Adipose tissue (tissue), 3 donors: ENCODE results near the gene RAPSN. TPM values are rescaled to one million over a fixed set of nuclear protein-coding genes. Genes with fewer than 3 reads are reported as not detected.

Source experiments
- H3K27ac ChIP-seq: one replicate; pipeline ENCODE4 v1.5.1; 2013; ENCODE audit warnings: low read depth, low read length
- WGBS, 3 donors: extraction: QIAGEN DNeasy Blood & Tissue Kit; methylation state at CpG; one replicate each; pipeline ENCODE4 v1.1.7; 2013; 5-methylcytosine and 5-hydroxymethylcytosine counted together
- polyA plus RNA-seq, 3 donors: library from polyadenylated mRNA; stranded (reverse); fragments of 200-250 nt; gene quantifications; one replicate each; pipeline ENCODE4 v1.2.3, GENCODE V29; 2013
- donor health status: healthy with polysubstance abuse.
- donor health status: Bipolar disorder and iron deficiency.
- donor health status: healthy.

The RAPSN gene
- polyA plus RNA-seq, 3 donors: 0.21 to 0.59 TPM; not detected in 1

GRCh38 chr11:47440054-47440476 lies 8.9 kb downstream of the RAPSN start:
- 87 to 89% (median 88%) methylated on average over 2 of the region's 2 CpGs for WGBS, 3 donors

GRCh38 chr11:47438721-47439120 lies 10.2 kb downstream of the RAPSN start:
- WGBS, 3 donors: 94% methylated on average over 18 of the region's 18 CpGs
- H3K27ac ChIP-seq: no peak overlapping the region

More at GRCh38 chr11:47440054-47440476, 8.9 kb downstream of the RAPSN start:
- no peak overlapping the region for H3K27ac ChIP-seq

GRCh38 chr11:47437746-47438418 lies 11.1 kb downstream of the RAPSN start:
- 41 to 63% (median 58%) methylated on average over 16 of the region's 16 CpGs for WGBS, 3 donors
- no peak overlapping the region for H3K27ac ChIP-seq

- WGBS, 3 donors: 72 to 76% (median 76%) methylated on average over 11 of the region's 11 CpGs
- H3K27ac ChIP-seq: no peak overlapping the region
These were observed 11.7 kb downstream of the RAPSN start for GRCh38 chr11:47437218-47437745.

- no peak overlapping the region for H3K27ac ChIP-seq
- 97 to 100% (median 98%) methylated on average over 3 of the region's 3 CpGs for WGBS, 3 donors
These were observed 12.2 kb downstream of the RAPSN start for GRCh38 chr11:47436726-47437125.

- H3K27ac ChIP-seq: no peak overlapping the region
- WGBS, 3 donors: 80 to 95% (median 94%) methylated on average over 3 of the region's 3 CpGs
These were observed 13.2 kb downstream of the RAPSN start for GRCh38 chr11:47435687-47436086.

GRCh38 chr11:47434011-47434786 lies 14.7 kb downstream of the RAPSN start:
- no peak overlapping the region for H3K27ac ChIP-seq
- WGBS, 3 donors: 75 to 80% (median 78%) methylated on average over 7 of the region's 7 CpGs

GRCh38 chr11:47433157-47433556 lies 15.8 kb downstream of the RAPSN start:
- no peak overlapping the region for H3K27ac ChIP-seq
- WGBS, 3 donors: 56 to 87% (median 77%) methylated on average over 3 of the region's 3 CpGs

- H3K27ac ChIP-seq: no peak overlapping the region
- 77 to 92% (median 91%) methylated on average over 9 of the region's 9 CpGs for WGBS, 3 donors
These were observed 17.4 kb downstream of the RAPSN start for GRCh38 chr11:47431356-47432083.

GRCh38 chr11:47430524-47430923 lies 18.4 kb downstream of the RAPSN start:
- WGBS, 3 donors: 56 to 60% (median 59%) methylated on average over 5 of the region's 5 CpGs
- no peak overlapping the region for H3K27ac ChIP-seq

GRCh38 chr11:47426062-47426956 lies 22.6 kb downstream of the RAPSN start, which contains the start of gene PSMC3:
Gene PSMC3 (minus strand): TSS chr11:47426439. CDS start chr11:47426279, 160 bp downstream.
- 0 to 1% (median 0%) methylated on average over 62 of the region's 62 CpGs for WGBS, 3 donors
- H3K27ac ChIP-seq: peak within 1 kb of the TSS; percentile 10

- H3K27ac ChIP-seq: peak overlapping the region; percentile 10
- WGBS, 3 donors: 0 to 1% (median 1%) methylated on average over 14 of the region's 14 CpGs
These were observed 23.3 kb downstream of the RAPSN start for GRCh38 chr11:47425611-47426010.

GRCh38 chr11:47418454-47419259 lies 30.3 kb downstream of the RAPSN start:
- 79 to 87% (median 87%) methylated on average over 23 of the region's 23 CpGs for WGBS, 3 donors

GRCh38 chr11:47417712-47418111 lies 31.2 kb downstream of the RAPSN start:
- 82 to 91% (median 85%) methylated on average over 6 of the region's 6 CpGs for WGBS, 3 donors
- H3K27ac ChIP-seq: no peak overlapping the region

More at GRCh38 chr11:47418454-47419259, 30.3 kb downstream of the RAPSN start:
- no peak overlapping the region for H3K27ac ChIP-seq

GRCh38 chr11:47415949-47416472 lies 32.9 kb downstream of the RAPSN start:
- 24 to 28% (median 25%) methylated on average over 13 of the region's 13 CpGs for WGBS, 3 donors
- H3K27ac ChIP-seq: no peak overlapping the region

GRCh38 chr11:47415091-47415854 lies 33.7 kb downstream of the RAPSN start:
- no peak overlapping the region for H3K27ac ChIP-seq
- WGBS, 3 donors: 83 to 90% (median 86%) methylated on average over 31 of the region's 31 CpGs
